PFSK-1 (cell line): ENCODE measurements around the gene MRPL55.

ENCODE experiments used
- REST ChIP-seq, 2 experiments: IDR thresholded peaks; 2 replicates each; pipeline versions ENCODE4 v1.6.1 to v1.8.0; 2011 to 2012; ENCODE audit warnings: low read depth in 2 of 2, low read length in 2 of 2, control low read depth in 1 of 2, inconsistent platforms in 1 of 2, mild to moderate bottlenecking in 1 of 2, moderate library complexity in 1 of 2; ENCODE audit not compliant: insufficient read depth in 1 of 2
- SIN3A ChIP-seq: IDR thresholded peaks from 2 replicates; pipeline ENCODE4 v1.6.1; 2012; ENCODE audit warnings: mild to moderate bottlenecking, low read length, moderate library complexity, borderline replicate concordance; ENCODE audit not compliant: insufficient read depth
- TAF1 ChIP-seq: IDR thresholded peaks from 2 replicates; pipeline ENCODE4 v1.6.1; 2012; ENCODE audit warnings: low read length, control low read depth, borderline replicate concordance; ENCODE audit not compliant: insufficient read depth

GRCh38 chr1:228082918-228083870 lies 25.9 kb downstream of the MRPL55 start:
- TF ChIP-seq TAF1 = no peak
- TF ChIP-seq SIN3A = no peak
- TF ChIP-seq REST (IDR thresholded peaks at IDR 0.05; ENCODE audit: insufficient read depth in 1 of 2, low read depth in 2 of 2, low read length in 2 of 2) = no peak
